ENCODE measurements around the gene DRP2.

The DRP2 gene

DNA sequence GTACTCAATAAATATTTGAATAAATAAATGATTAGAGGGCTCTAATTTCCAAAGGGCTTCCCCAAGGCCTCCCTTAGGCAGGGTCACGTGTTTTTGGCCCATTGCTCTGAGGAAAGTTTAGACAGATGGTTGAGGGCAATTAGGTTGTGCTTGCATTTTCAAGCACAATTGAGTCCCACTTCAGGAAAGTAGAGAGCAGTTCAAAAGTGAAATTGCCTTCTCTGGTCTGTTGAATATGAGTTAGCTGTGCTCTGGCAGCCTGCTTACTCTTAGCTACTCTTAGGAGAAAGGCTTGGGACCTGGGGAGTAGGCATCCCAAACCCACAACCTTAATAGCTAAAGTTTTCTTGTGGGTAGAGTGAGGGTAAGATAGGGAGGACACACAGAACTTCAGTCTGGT lies 9.0 kb upstream of the DRP2 start:
- Histone ChIP-seq H3K4me3 (ENCODE audit: low read length) (no peak overlapping the region), H3K27me3 (ENCODE audit: insufficient read depth, low read length) (no peaks in the 10 kb centered on the region), H3K36me3 (ENCODE audit: insufficient read depth, low read length) (no peaks in the 10 kb centered on the region), H3K4me1 (ENCODE audit: insufficient read depth, low read length) (peaks cover 9% of the 10 kb centered on the region), H2AFZ (ENCODE audit: low read depth, low read length) (no peak overlapping the region), H3K9me3 (ENCODE audit: low read length) (no peaks in the 10 kb centered on the region)

DNA sequence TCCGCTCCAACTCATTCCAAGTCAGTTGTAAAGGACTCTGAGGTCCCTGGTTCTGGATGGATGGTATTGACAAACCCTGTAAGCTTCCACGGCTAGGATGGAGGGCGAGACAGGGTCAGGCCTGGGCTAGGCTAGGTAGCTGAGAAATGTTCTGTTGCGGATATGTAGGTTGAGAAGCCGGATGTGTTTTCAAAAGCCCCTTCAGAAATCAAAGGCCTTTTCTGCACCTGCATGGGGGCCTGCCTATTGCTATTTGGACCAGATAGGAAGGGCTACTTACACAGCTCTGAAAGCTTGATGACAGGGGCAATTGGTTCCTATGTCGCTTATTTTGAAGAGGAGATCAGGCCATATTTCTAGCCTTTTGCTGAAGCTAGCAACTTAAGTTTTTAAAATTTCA lies 1.9 kb upstream of the DRP2 start:
- H3K4me3 ChIP-seq (ENCODE audit: low read length), result no peak overlapping the region
- H3K4me1 ChIP-seq (ENCODE audit: insufficient read depth, low read length), result peaks cover 4% of the 10 kb centered on the region
- no peaks in the 10 kb centered on the region for H3K36me3 ChIP-seq (ENCODE audit: insufficient read depth, low read length)
- H2AFZ ChIP-seq (ENCODE audit: low read depth, low read length), result no peak overlapping the region
- no peaks in the 10 kb centered on the region for H3K27me3 ChIP-seq (ENCODE audit: insufficient read depth, low read length)
- no peaks in the 10 kb centered on the region for H3K9me3 ChIP-seq (ENCODE audit: low read length)

- no peaks in the 10 kb centered on the region for H3K27me3 ChIP-seq (ENCODE audit: insufficient read depth, low read length)
- H3K4me1 ChIP-seq (ENCODE audit: insufficient read depth, low read length), result peaks cover 4% of the 10 kb centered on the region
- no peaks in the 10 kb centered on the region for H3K9me3 ChIP-seq (ENCODE audit: low read length)
- H3K36me3 ChIP-seq (ENCODE audit: insufficient read depth, low read length), result no peaks in the 10 kb centered on the region
- H2AFZ ChIP-seq (ENCODE audit: low read depth, low read length), result peak overlapping the region; percentile 29
- peak overlapping the region; percentile 51 for H3K4me3 ChIP-seq (ENCODE audit: low read length)
Observed at GRCh38 chrX:101219864-101220346, 319 bp downstream of the DRP2 start.

GRCh38 chrX:101220662-101221260 lies 1.2 kb downstream of the DRP2 start:
- H2AFZ ChIP-seq (ENCODE audit: low read depth, low read length), result peak overlapping the region; percentile 29
- H3K4me3 ChIP-seq (ENCODE audit: low read length), result peak overlapping the region; percentile 51
- H3K9me3 ChIP-seq (ENCODE audit: low read length), result no peaks in the 10 kb centered on the region
- no peaks in the 10 kb centered on the region for H3K36me3 ChIP-seq (ENCODE audit: insufficient read depth, low read length)
- no peaks in the 10 kb centered on the region for H3K27me3 ChIP-seq (ENCODE audit: insufficient read depth, low read length)
- peaks cover 4% of the 10 kb centered on the region for H3K4me1 ChIP-seq (ENCODE audit: insufficient read depth, low read length)

- no peak overlapping the region for H2AFZ ChIP-seq (ENCODE audit: low read depth, low read length)
Observed at GRCh38 chrX:101223226-101223625, 3.6 kb downstream of the DRP2 start.

GRCh38 chrX:101229170-101229569 lies 9.6 kb downstream of the DRP2 start:
- H3K36me3 ChIP-seq (ENCODE audit: insufficient read depth, low read length), result no peaks in the 10 kb centered on the region
- H3K9me3 ChIP-seq (ENCODE audit: low read length), result no peaks in the 10 kb centered on the region
- no peak overlapping the region for H2AFZ ChIP-seq (ENCODE audit: low read depth, low read length)
- H3K4me3 ChIP-seq (ENCODE audit: low read length), result no peak overlapping the region
- no peaks in the 10 kb centered on the region for H3K27me3 ChIP-seq (ENCODE audit: insufficient read depth, low read length)
- no peaks in the 10 kb centered on the region for H3K4me1 ChIP-seq (ENCODE audit: insufficient read depth, low read length)

More at GRCh38 chrX:101223226-101223625, 3.6 kb downstream of the DRP2 start:
- Histone ChIP-seq H3K9me3 (ENCODE audit: low read length) (no peaks in the 10 kb centered on the region), H3K4me3 (ENCODE audit: low read length) (no peak overlapping the region), H3K27me3 (ENCODE audit: insufficient read depth, low read length) (no peaks in the 10 kb centered on the region), H3K36me3 (ENCODE audit: insufficient read depth, low read length) (no peaks in the 10 kb centered on the region), H3K4me1 (ENCODE audit: insufficient read depth, low read length) (peaks cover 4% of the 10 kb centered on the region)

- Histone ChIP-seq H3K9me3 (ENCODE audit: low read length) (no peaks in the 10 kb centered on the region), H3K36me3 (ENCODE audit: insufficient read depth, low read length) (no peaks in the 10 kb centered on the region), H2AFZ (ENCODE audit: low read depth, low read length) (no peak overlapping the region), H3K27me3 (ENCODE audit: insufficient read depth, low read length) (no peaks in the 10 kb centered on the region), H3K4me1 (ENCODE audit: insufficient read depth, low read length) (no peaks in the 10 kb centered on the region), H3K4me3 (ENCODE audit: low read length) (no peak overlapping the region)
Observed at GRCh38 chrX:101230636-101231035, 11.1 kb downstream of the DRP2 start.

- H3K27me3 ChIP-seq (ENCODE audit: insufficient read depth, low read length), result no peaks in the 10 kb centered on the region
- no peaks in the 10 kb centered on the region for H3K9me3 ChIP-seq (ENCODE audit: low read length)
- H3K36me3 ChIP-seq (ENCODE audit: insufficient read depth, low read length), result no peaks in the 10 kb centered on the region
Observed at GRCh38 chrX:101231080-101231479, 11.5 kb downstream of the DRP2 start.

GRCh38 chrX:101232316-101232715 lies 12.7 kb downstream of the DRP2 start:
- H3K4me3 ChIP-seq (ENCODE audit: low read length), result no peak overlapping the region
- H3K4me1 ChIP-seq (ENCODE audit: insufficient read depth, low read length), result no peaks in the 10 kb centered on the region
- no peak overlapping the region for H2AFZ ChIP-seq (ENCODE audit: low read depth, low read length)
- H3K36me3 ChIP-seq (ENCODE audit: insufficient read depth, low read length), result no peaks in the 10 kb centered on the region
- no peaks in the 10 kb centered on the region for H3K27me3 ChIP-seq (ENCODE audit: insufficient read depth, low read length)
- no peaks in the 10 kb centered on the region for H3K9me3 ChIP-seq (ENCODE audit: low read length)

More at GRCh38 chrX:101231080-101231479, 11.5 kb downstream of the DRP2 start:
- H3K4me3 ChIP-seq (ENCODE audit: low read length), result no peak overlapping the region
- no peak overlapping the region for H2AFZ ChIP-seq (ENCODE audit: low read depth, low read length)
- H3K4me1 ChIP-seq (ENCODE audit: insufficient read depth, low read length), result no peaks in the 10 kb centered on the region

DNA sequence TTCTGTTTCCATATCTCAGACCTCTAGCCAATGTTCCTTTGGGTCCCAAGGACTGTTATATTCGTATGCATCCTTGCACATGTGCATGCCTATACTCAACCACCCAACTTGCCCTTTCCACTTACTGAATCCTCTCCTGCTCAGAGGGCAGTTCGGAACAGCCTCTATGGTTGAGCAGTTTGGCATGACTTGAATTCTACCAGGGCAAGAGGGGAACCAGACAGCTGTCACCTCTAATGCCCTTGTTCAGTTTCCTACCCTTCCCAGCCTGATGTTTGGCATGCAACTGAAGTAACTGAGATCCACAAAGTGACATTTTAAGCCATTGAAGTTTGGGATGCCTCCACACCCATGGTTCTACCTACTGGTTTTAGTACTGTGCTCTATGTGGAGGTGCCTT lies 17.5 kb downstream of the DRP2 start:
- H3K9me3 ChIP-seq (ENCODE audit: low read length), result no peaks in the 10 kb centered on the region
- no peak overlapping the region for H3K4me3 ChIP-seq (ENCODE audit: low read length)
- H2AFZ ChIP-seq (ENCODE audit: low read depth, low read length), result no peak overlapping the region
- H3K4me1 ChIP-seq (ENCODE audit: insufficient read depth, low read length), result no peaks in the 10 kb centered on the region
- no peaks in the 10 kb centered on the region for H3K36me3 ChIP-seq (ENCODE audit: insufficient read depth, low read length)
- H3K27me3 ChIP-seq (ENCODE audit: insufficient read depth, low read length), result no peaks in the 10 kb centered on the region

- Histone ChIP-seq H3K4me3 (ENCODE audit: low read length) (no peak overlapping the region), H3K36me3 (ENCODE audit: insufficient read depth, low read length) (no peaks in the 10 kb centered on the region), H3K4me1 (ENCODE audit: insufficient read depth, low read length) (no peaks in the 10 kb centered on the region), H2AFZ (ENCODE audit: low read depth, low read length) (no peak overlapping the region), H3K9me3 (ENCODE audit: low read length) (no peaks in the 10 kb centered on the region), H3K27me3 (ENCODE audit: insufficient read depth, low read length) (no peaks in the 10 kb centered on the region)
Observed at GRCh38 chrX:101241531-101241930, 21.9 kb downstream of the DRP2 start.

DNA sequence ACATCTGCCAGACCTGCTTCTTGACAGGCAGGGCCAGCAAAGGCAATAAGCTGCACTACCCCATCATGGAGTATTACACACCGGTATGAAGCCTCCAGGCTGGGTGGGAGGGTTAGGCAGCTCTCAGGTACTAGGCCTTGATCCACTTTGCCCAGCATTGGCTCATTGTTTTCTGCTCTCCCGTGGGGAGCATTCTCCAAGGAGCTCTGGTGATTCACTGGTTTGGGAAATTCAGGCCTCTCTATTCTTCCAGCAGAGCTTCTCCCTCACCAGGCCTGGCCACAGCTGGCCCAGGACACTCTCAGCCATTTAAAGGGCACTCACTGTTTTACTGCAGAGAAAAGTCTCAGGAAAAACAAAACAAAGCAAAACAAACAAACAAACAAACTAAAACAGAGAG lies 33.0 kb downstream of the DRP2 start:
- Histone ChIP-seq H3K4me1 (ENCODE audit: insufficient read depth, low read length) (no peaks in the 10 kb centered on the region), H3K27me3 (ENCODE audit: insufficient read depth, low read length) (no peaks in the 10 kb centered on the region), H3K36me3 (ENCODE audit: insufficient read depth, low read length) (no peaks in the 10 kb centered on the region), H2AFZ (ENCODE audit: low read depth, low read length) (no peak overlapping the region), H3K4me3 (ENCODE audit: low read length) (no peak overlapping the region), H3K9me3 (ENCODE audit: low read length) (no peaks in the 10 kb centered on the region)

GRCh38 chrX:101257448-101258258 lies 38.1 kb downstream of the DRP2 start:
- H2AFZ ChIP-seq (ENCODE audit: low read depth, low read length), result no peak overlapping the region
- no peak overlapping the region for H3K4me3 ChIP-seq (ENCODE audit: low read length)
- H3K27me3 ChIP-seq (ENCODE audit: insufficient read depth, low read length), result no peaks in the 10 kb centered on the region
- H3K4me1 ChIP-seq (ENCODE audit: insufficient read depth, low read length), result no peaks in the 10 kb centered on the region
- no peaks in the 10 kb centered on the region for H3K36me3 ChIP-seq (ENCODE audit: insufficient read depth, low read length)
- no peaks in the 10 kb centered on the region for H3K9me3 ChIP-seq (ENCODE audit: low read length)

Data from neuron (in vitro differentiated cells).